H9 (cell line): ENCODE measurements around the gene CENPP. TPM values are rescaled to one million over a fixed set of nuclear protein-coding genes. Genes with fewer than 3 reads are reported as not detected.

ENCODE experiments used
- DNase-seq: peaks from one replicate; pipeline ENCODE4 v3.0.0-alpha.2; 2017
- H2AFZ ChIP-seq: one replicate; pipeline ENCODE4 v1.6.1; 2013; ENCODE audit warnings: mild to moderate bottlenecking, low read length, control low read depth, moderate library complexity
- H2AK5ac ChIP-seq: 2 replicates; pipeline ENCODE4 v1.6.1; 2013; ENCODE audit warnings: low read length, control low read depth, mixed read lengths; ENCODE audit not compliant: insufficient read length
- H2BK120ac ChIP-seq: one replicate; pipeline ENCODE4 v1.6.1; 2013; ENCODE audit warnings: low read depth, mild to moderate bottlenecking, low read length, control low read depth, inconsistent platforms; ENCODE audit not compliant: poor library complexity, severe bottlenecking
- H2BK12ac ChIP-seq: 2 replicates; pipeline ENCODE4 v1.6.1; 2013; ENCODE audit warnings: low read length, control low read depth, mixed read lengths, low read depth; ENCODE audit not compliant: insufficient read length
- H2BK15ac ChIP-seq: 2 replicates; pipeline ENCODE4 v1.6.1; 2013; ENCODE audit warnings: low read depth, low read length, control low read depth
- H2BK20ac ChIP-seq: one replicate; pipeline ENCODE4 v1.6.1; 2013; ENCODE audit warnings: low read depth, mild to moderate bottlenecking, low read length, control low read depth, inconsistent platforms; ENCODE audit not compliant: poor library complexity, severe bottlenecking
- H2BK5ac ChIP-seq: 2 replicates; pipeline ENCODE4 v1.6.1; 2013; ENCODE audit warnings: low read length, control low read depth, mixed read lengths; ENCODE audit not compliant: insufficient read length
- H3K14ac ChIP-seq: 2 replicates; pipeline ENCODE4 v1.6.1; 2013; ENCODE audit warnings: low read length, control low read depth; ENCODE audit not compliant: insufficient read depth
- H3K18ac ChIP-seq: 2 replicates; pipeline ENCODE4 v1.6.1; 2013; ENCODE audit warnings: low read depth, mild to moderate bottlenecking, mixed read lengths, low read length, control low read depth; ENCODE audit not compliant: insufficient read length
- H3K23ac ChIP-seq: 2 replicates; pipeline ENCODE4 v1.6.1; 2013; ENCODE audit warnings: low read length, control low read depth, mixed read lengths, low read depth; ENCODE audit not compliant: insufficient read length
- H3K23me2 ChIP-seq: 2 replicates; pipeline ENCODE4 v1.6.1; 2013; ENCODE audit warnings: low read depth, mild to moderate bottlenecking, mixed read lengths, low read length, control low read depth; ENCODE audit not compliant: insufficient read length, poor library complexity, severe bottlenecking
- H3K27ac ChIP-seq: 2 replicates; pipeline ENCODE4 v1.5.1; 2013; ENCODE audit warnings: low read length, control low read depth, mixed read lengths, low read depth; ENCODE audit not compliant: insufficient read length
- H3K27me3 ChIP-seq: 2 replicates; pipeline ENCODE4 v1.6.1; 2013; ENCODE audit warnings: low read length, control low read depth, inconsistent platforms; ENCODE audit not compliant: insufficient read depth
- H3K4ac ChIP-seq: 2 replicates; pipeline ENCODE4 v1.6.1; 2013; ENCODE audit warnings: low read depth, mild to moderate bottlenecking, control low read depth, inconsistent platforms, low read length, moderate library complexity
- H3K4me1 ChIP-seq: 2 replicates; pipeline ENCODE4 v1.6.1; 2013; ENCODE audit warnings: low read length, control low read depth, inconsistent platforms; ENCODE audit not compliant: insufficient read depth
- H3K4me2 ChIP-seq: 2 replicates; pipeline ENCODE4 v1.6.1; 2013; ENCODE audit warnings: low read length, control low read depth, mixed read lengths; ENCODE audit not compliant: insufficient read length, insufficient read depth
- H3K56ac ChIP-seq: 2 replicates; pipeline ENCODE4 v1.6.1; 2013; ENCODE audit warnings: low read depth, mild to moderate bottlenecking, mixed read lengths, low read length, control low read depth; ENCODE audit not compliant: insufficient read length
- H3K79me1 ChIP-seq: 2 replicates; pipeline ENCODE4 v1.6.1; 2013; ENCODE audit warnings: low read depth, mild to moderate bottlenecking, moderate library complexity, low read length, control low read depth, inconsistent platforms; ENCODE audit not compliant: insufficient read depth, poor library complexity, severe bottlenecking
- H3K79me2 ChIP-seq: 2 replicates; pipeline ENCODE4 v1.6.1; 2013; ENCODE audit warnings: low read length, control low read depth, inconsistent platforms; ENCODE audit not compliant: insufficient read depth
- H3K9ac ChIP-seq: 2 replicates; pipeline ENCODE4 v1.6.1; 2013; ENCODE audit warnings: low read length, control low read depth, mixed read lengths; ENCODE audit not compliant: insufficient read length; ENCODE audit errors: extremely low read depth
- H3K9me3 ChIP-seq: one replicate; pipeline ENCODE4 v1.6.1; 2013; ENCODE audit warnings: low read depth, low read length, inconsistent platforms; ENCODE audit not compliant: control insufficient read depth
- H3T11ph ChIP-seq: one replicate; pipeline ENCODE4 v1.6.1; 2013; ENCODE audit warnings: mild to moderate bottlenecking, low read length, control low read depth, inconsistent platforms
- H4K20me1 ChIP-seq: one replicate; pipeline ENCODE4 v1.6.1; 2013; ENCODE audit not compliant: control insufficient read depth, insufficient read length, insufficient read depth
- H4K5ac ChIP-seq: 2 replicates; pipeline ENCODE4 v1.6.1; 2013; ENCODE audit warnings: low read depth, mild to moderate bottlenecking, mixed read lengths, low read length, control low read depth; ENCODE audit not compliant: insufficient read length
- H4K8ac ChIP-seq: replicated peaks from 2 replicates; pipeline ENCODE4 v1.6.1; 2013; ENCODE audit warnings: low read length, control low read depth, mixed read lengths, low read depth; ENCODE audit not compliant: insufficient read length
- H4K91ac ChIP-seq: 2 replicates; pipeline ENCODE4 v1.6.1; 2013; ENCODE audit warnings: low read depth, mild to moderate bottlenecking, moderate library complexity, mixed read lengths, low read length, control low read depth; ENCODE audit not compliant: insufficient read length
- H3K27ac Mint-ChIP-seq, 3 experiments: 2 replicates in 2 of 3; 3 replicates in 1 of 3; pipeline ENCODE4 v1.8.0; 2020 to 2021; ENCODE audit warnings: mixed read lengths in 3 of 3, mild to moderate bottlenecking in 1 of 3, moderate library complexity in 1 of 3
- H3K27me3 Mint-ChIP-seq: 2 replicates; pipeline ENCODE4 v1.8.0; 2021; ENCODE audit warnings: low read depth, mild to moderate bottlenecking, moderate library complexity, mixed read lengths
- H3K36me3 Mint-ChIP-seq, 3 experiments: 2 replicates in 2 of 3; 3 replicates in 1 of 3; pipeline ENCODE4 v1.8.0; 2020 to 2021; ENCODE audit warnings: low read depth in 3 of 3, mixed read lengths in 3 of 3; ENCODE audit not compliant: insufficient read depth in 1 of 3
- H3K4me1 Mint-ChIP-seq, 2 experiments: 2 replicates each; pipeline ENCODE4 v1.8.0; 2020; ENCODE audit warnings: mixed read lengths in 2 of 2
- H3K4me3 Mint-ChIP-seq, 2 experiments: 2 replicates in 1 of 2; 3 replicates in 1 of 2; pipeline ENCODE4 v1.8.0; 2020 to 2021; ENCODE audit warnings: mild to moderate bottlenecking in 2 of 2, mixed read lengths in 2 of 2, moderate library complexity in 1 of 2
- H3K9me3 Mint-ChIP-seq, 2 experiments: 2 replicates in 1 of 2; 3 replicates in 1 of 2; pipeline ENCODE4 v1.8.0; 2020; ENCODE audit warnings: mild to moderate bottlenecking in 2 of 2, mixed read lengths in 2 of 2, moderate library complexity in 1 of 2
- CTCF ChIP-seq: fragments of 200-600 bp; sonication (generic); conservative IDR thresholded peaks from 3 replicates; pipeline ENCODE4 v1.8.0; 2021; ENCODE audit warnings: antibody characterized with exemption, mild to moderate bottlenecking
- WGBS: extraction: QIAGEN DNeasy Blood & Tissue Kit; methylation state at CpG from one replicate; pipeline ENCODE4 v1.1.7; 2013; ENCODE audit warnings: missing lambda C conversion rate, low lambda C conversion rate, mixed read lengths; ENCODE audit not compliant: insufficient read length; ENCODE audit errors: extremely low coverage; 5-methylcytosine and 5-hydroxymethylcytosine counted together
- total RNA-seq: library from RNA; stranded (reverse); gene quantifications from 2 replicates; pipeline ENCODE4 v1.2.1, GENCODE V29; 2021

CENPP gene
- total RNA-seq, 1 experiment from 2014 or later, result 9.1 TPM

GRCh38 chr9:92636627-92637026 is 310.9 kb downstream of the CENPP start:
- H3K9me3 ChIP-seq, result no peaks in the 10 kb centered on the region
- no peak overlapping the region for H4K5ac ChIP-seq
- Mint-ChIP-seq H3K27ac (no peak overlapping the region), H3K9me3 (no peaks in the 10 kb centered on the region), H3K27me3 (no peaks in the 10 kb centered on the region), H3K36me3 (peaks cover 18 to 50% (median 25%) of the 10 kb centered on the region in 3 experiments; a peak in 6 of 7 replicates), H3K4me1 (no peaks in the 10 kb centered on the region), H3K4me3 (no peak overlapping the region)
- no peak overlapping the region for H3K4ac ChIP-seq
- no peak overlapping the region for H3T11ph ChIP-seq
- H3K14ac ChIP-seq, result no peak overlapping the region
- H3K27ac ChIP-seq, result no peak overlapping the region
- peak; percentile 17 for DNase-seq
- no peak overlapping the region for H2BK12ac ChIP-seq
- H3K9ac ChIP-seq, result no peak overlapping the region
- H3K79me1 ChIP-seq, result no peaks in the 10 kb centered on the region
- no peak overlapping the region for H3K18ac ChIP-seq
- no peak overlapping the region for H2BK20ac ChIP-seq
- H2BK5ac ChIP-seq, result no peak overlapping the region
- no peaks in the 10 kb centered on the region for H4K20me1 ChIP-seq
- no peak overlapping the region for H3K4me2 ChIP-seq
- no peaks in the 10 kb centered on the region for H3K27me3 ChIP-seq
- H2AFZ ChIP-seq, result no peak overlapping the region
- H4K8ac ChIP-seq, result no peak overlapping the region
- no peak overlapping the region for H4K91ac ChIP-seq
- no peaks in the 10 kb centered on the region for H3K79me2 ChIP-seq
- peak; percentile 38 for TF ChIP-seq CTCF
- no peaks in the 10 kb centered on the region for H3K4me1 ChIP-seq
- no CpG with 5 or more reads among the region's 3 CpGs for WGBS
- no peak overlapping the region for H2BK15ac ChIP-seq
- no peak overlapping the region for H3K56ac ChIP-seq
- no peak overlapping the region for H2AK5ac ChIP-seq
- no peak overlapping the region for H2BK120ac ChIP-seq
- no peak overlapping the region for H3K23ac ChIP-seq
- no peaks in the 10 kb centered on the region for H3K23me2 ChIP-seq
